Kidney (tissue), 14 donors: ENCODE data around the gene TCF12. TPM values are rescaled to one million over a fixed set of nuclear protein-coding genes. Genes with fewer than 3 reads are reported as not detected.

Source experiments
- DNase-seq, 5 donors: peaks; one replicate each; pipeline ENCODE4 v3.0.0-alpha.2; 2013 to 2020
- FAIRE-seq: peaks from 2 replicates; lab custom pipeline; 2012; peaks lifted over from hg19 to GRCh38; lab: Jason Lieb, UNC
- H3K27ac ChIP-seq, 2 donors: one replicate each; pipeline ENCODE4 v1.7.0; 2013; ENCODE audit warnings: low read depth in 2 of 2, low read length in 2 of 2, inconsistent platforms in 1 of 2
- H3K27me3 ChIP-seq: one replicate; pipeline ENCODE4 v1.7.1; 2013; ENCODE audit warnings: low read length, inconsistent platforms; ENCODE audit not compliant: control insufficient read depth, insufficient read depth
- H3K36me3 ChIP-seq, 3 donors: one replicate each; pipeline versions ENCODE4 v1.7.0 to v1.7.1; 2013; ENCODE audit warnings: low read length in 3 of 3, control low read depth in 1 of 3, inconsistent platforms in 1 of 3; ENCODE audit not compliant: insufficient read depth in 3 of 3, control insufficient read depth in 2 of 3
- H3K4me1 ChIP-seq, 3 donors: one replicate each; pipeline versions ENCODE4 v1.7.0 to v1.7.1; 2013; ENCODE audit warnings: low read length in 3 of 3, inconsistent platforms in 1 of 3, low read depth in 1 of 3; ENCODE audit not compliant: control insufficient read depth in 2 of 3, insufficient read depth in 2 of 3
- H3K4me3 ChIP-seq, 3 donors: one replicate each; pipeline versions ENCODE4 v1.7.0 to v1.8.1; 2013; ENCODE audit warnings: low read length in 3 of 3, control low read depth in 1 of 3, inconsistent platforms in 1 of 3
- H3K9ac ChIP-seq, 3 donors: one replicate each; pipeline versions ENCODE4 v1.7.0 to v1.7.1; 2013; ENCODE audit warnings: low read length in 3 of 3, control low read depth in 1 of 3, inconsistent platforms in 1 of 3
- H3K9me3 ChIP-seq, 3 donors: one replicate each; pipeline versions ENCODE4 v1.7.0 to v1.7.1; 2013; ENCODE audit warnings: low read length in 3 of 3, control low read depth in 1 of 3, inconsistent platforms in 1 of 3; ENCODE audit not compliant: control insufficient read depth in 2 of 3, insufficient read depth in 1 of 3
- intact Hi-C: fragments of 100-400 bp; cut with DNase I; formaldehyde crosslinking; loops from one replicate; pipeline ENCODE4 v1.11.1; 2022
- polyA plus RNA-seq: library from polyadenylated mRNA; stranded (reverse); fragments of 350-450 nt; fragmentation: Illumina TruSeq; extraction: RNeasy Lipid Tissue Mini Kit (QIAGEN cat#74804); gene quantifications from one replicate; pipeline ENCODE4 v1.2.3, GENCODE V29; 2014; ENCODE audit warnings: low read depth, low replicate concordance; ENCODE audit not compliant: insufficient read depth
- total RNA-seq: library from RNA; stranded (reverse); fragmentation: NEBNext Ultra II Directional; extraction: Animal tissue kit (Norgen Biotek cat#: 25700); gene quantifications from one replicate; pipeline ENCODE4 v1.2.1, GENCODE V29; 2021
- TF ChIP-seq, protein P1 (sequence below): IDR thresholded peaks from 3 replicates; pipeline ENCODE4 v1.5.1; 2012; ENCODE audit warnings: mild to moderate bottlenecking, moderate library complexity, borderline replicate concordance; ENCODE audit not compliant: insufficient read depth; ENCODE audit errors: extremely low read depth
- donor health status: control.
- donor health status: control.
- donor health status: control.
- donor health status: control.
- donor health status: control.
- donor health status: DM: yes; HTN: yes; CAD: no.
- donor health status: Normal renal cell carcinoma (clear cell type).

The TCF12 gene
- total and polyA plus RNA-seq, 2 donors from 2014 or later: 16.3 to 116 TPM

DNA sequence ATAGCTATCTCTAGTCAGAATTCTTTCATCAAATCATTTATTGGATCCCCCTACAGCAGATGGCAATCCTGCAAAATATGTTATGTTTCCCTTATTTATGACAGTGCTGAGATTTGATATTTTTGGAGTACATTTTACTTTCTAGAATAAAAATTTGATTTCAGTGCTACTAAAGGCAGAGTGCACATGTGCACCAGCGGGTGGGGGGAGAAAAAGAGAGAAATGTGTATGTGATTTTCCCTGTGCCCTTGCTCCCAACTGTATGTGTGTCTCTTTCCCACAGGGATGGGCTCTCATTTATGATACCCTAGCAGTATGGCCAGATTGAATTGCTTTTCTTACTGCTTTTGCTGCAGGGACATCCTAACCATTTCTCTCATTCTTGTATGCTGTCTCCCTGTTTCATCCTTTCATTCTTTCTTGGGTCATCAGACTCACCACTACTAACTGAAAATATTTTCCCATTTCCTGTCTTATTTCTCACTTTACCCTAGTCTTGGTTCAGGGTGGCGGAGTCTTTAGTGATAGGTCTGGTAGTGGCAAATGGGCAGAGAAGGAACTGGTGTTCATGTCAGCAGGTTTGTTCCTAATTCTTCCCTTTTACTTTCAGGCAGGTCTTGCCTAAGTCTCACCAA is 140.7 kb downstream of the TCF12 start:
- H3K36me3 ChIP-seq: no peaks in the 10 kb centered on the region
- no peak for FAIRE-seq

DNA sequence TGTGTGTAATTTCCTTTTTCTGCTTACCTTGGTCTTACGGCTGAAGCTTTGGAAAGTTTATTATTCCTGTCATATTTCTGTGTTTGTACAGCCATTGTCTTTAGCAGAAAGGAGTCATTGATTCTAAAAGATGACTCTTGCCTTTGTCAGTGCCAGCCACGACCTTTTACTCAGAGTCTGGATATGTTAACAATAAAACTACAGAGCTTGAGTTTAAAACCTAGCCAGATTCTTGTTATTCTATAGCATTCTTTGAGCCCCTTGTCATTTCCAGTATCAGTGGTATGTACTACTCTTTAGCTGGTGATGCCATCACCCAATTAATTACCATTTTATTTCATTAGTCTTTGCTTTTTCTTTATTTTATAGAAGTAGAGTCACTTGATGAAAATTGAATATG is 142.4 kb downstream of the TCF12 start:
- FAIRE-seq (no peak), DNase-seq (no peak)
- intact Hi-C loops: no loop called here
- Histone ChIP-seq H3K4me3 (no peak overlapping the region), H3K4me1 (peaks cover 0 to 9% (median 0%) of the 10 kb centered on the region in 3 donors), H3K27me3 (no peaks in the 10 kb centered on the region), H3K36me3 (no peaks in the 10 kb centered on the region), H3K27ac (no peak overlapping the region), H3K9ac (no peak overlapping the region), H3K9me3 (no peaks in the 10 kb centered on the region)
- TF ChIP-seq, protein P1, sequence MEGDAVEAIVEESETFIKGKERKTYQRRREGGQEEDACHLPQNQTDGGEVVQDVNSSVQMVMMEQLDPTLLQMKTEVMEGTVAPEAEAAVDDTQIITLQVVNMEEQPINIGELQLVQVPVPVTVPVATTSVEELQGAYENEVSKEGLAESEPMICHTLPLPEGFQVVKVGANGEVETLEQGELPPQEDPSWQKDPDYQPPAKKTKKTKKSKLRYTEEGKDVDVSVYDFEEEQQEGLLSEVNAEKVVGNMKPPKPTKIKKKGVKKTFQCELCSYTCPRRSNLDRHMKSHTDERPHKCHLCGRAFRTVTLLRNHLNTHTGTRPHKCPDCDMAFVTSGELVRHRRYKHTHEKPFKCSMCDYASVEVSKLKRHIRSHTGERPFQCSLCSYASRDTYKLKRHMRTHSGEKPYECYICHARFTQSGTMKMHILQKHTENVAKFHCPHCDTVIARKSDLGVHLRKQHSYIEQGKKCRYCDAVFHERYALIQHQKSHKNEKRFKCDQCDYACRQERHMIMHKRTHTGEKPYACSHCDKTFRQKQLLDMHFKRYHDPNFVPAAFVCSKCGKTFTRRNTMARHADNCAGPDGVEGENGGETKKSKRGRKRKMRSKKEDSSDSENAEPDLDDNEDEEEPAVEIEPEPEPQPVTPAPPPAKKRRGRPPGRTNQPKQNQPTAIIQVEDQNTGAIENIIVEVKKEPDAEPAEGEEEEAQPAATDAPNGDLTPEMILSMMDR: no peak

More for the DNA sequence above, 140.7 kb downstream of the TCF12 start:
- Histone ChIP-seq H3K4me3 (no peak overlapping the region), H3K27ac (no peak overlapping the region), H3K27me3 (no peaks in the 10 kb centered on the region), H3K4me1 (peaks cover 0 to 9% (median 0%) of the 10 kb centered on the region in 3 donors), H3K9me3 (no peaks in the 10 kb centered on the region), H3K9ac (no peak overlapping the region)
- intact Hi-C loops: no loop called here
- TF ChIP-seq, protein P1: no peak
- DNase-seq: no peak

DNA sequence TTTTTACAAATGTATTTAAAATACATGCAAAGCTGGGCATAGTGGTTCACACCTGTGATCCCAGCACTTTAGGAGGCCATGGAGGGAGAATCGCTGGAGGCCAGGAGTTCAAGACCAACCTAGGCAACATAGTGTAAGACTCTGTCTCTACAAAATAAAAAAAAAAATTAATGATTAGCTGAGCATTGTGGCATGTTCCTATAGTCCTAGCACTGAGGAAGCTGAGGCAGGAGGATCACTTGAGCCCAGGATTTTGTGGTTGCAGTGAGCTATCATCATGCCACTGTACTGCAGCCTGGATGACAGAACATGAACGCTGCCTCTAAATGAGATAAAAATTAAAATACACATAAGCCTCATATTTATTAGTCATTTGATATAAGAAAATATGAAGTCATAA is 142.8 kb downstream of the TCF12 start:
- DNase-seq (no peak), FAIRE-seq (no peak)
- Histone ChIP-seq H3K4me1 (peaks cover 0 to 9% (median 0%) of the 10 kb centered on the region in 3 donors), H3K9ac (no peak overlapping the region), H3K27ac (no peak overlapping the region), H3K36me3 (no peaks in the 10 kb centered on the region), H3K27me3 (no peaks in the 10 kb centered on the region), H3K9me3 (no peaks in the 10 kb centered on the region), H3K4me3 (no peak overlapping the region)
- intact Hi-C loops: no loop called here
- TF ChIP-seq, protein P1: no peak
